Inferior parietal cortex (tissue), 1 donor: Measurements from ENCODE around the gene PRR7.
"Not testable (repeated sequence)": the region's sequence is repeated elsewhere in the genome, so short reads cannot be mapped to it uniquely, and the experiment has no call there.

ENCODE experiments used
- DNase-seq: peaks from one replicate; pipeline ENCODE4 v3.0.0-alpha.2; 2016; ENCODE audit errors: extremely low spot score

The PRR7 gene

GRCh38 chr5:177446200-177447065 is at the start of gene PRR7:
TSS of gene PRR7 (plus strand) at chr5:177446814. CDS start at chr5:177455068, 8,254 bp downstream.
- peak; percentile 60 for DNase-seq

GRCh38 chr5:177397875-177398390 is 48.7 kb upstream of the PRR7 start:
- no peak for DNase-seq

- no peak for DNase-seq
Observed at GRCh38 chr5:177399997-177400868, 46.4 kb upstream of the PRR7 start, which contains the start of gene PFN3. TSS of gene PFN3 (minus strand) at chr5:177400661. CDS start at chr5:177400576, 85 bp downstream.

GRCh38 chr5:177402271-177403043 is 44.2 kb upstream of the PRR7 start:
- peak; percentile 24 for DNase-seq

- no peak for DNase-seq
Observed at GRCh38 chr5:177403102-177403791, 43.4 kb upstream of the PRR7 start.

GRCh38 chr5:177403792-177404640 is 42.6 kb upstream of the PRR7 start:
- DNase-seq, result peak; percentile 73

GRCh38 chr5:177404641-177405179 is 41.9 kb upstream of the PRR7 start:
- no peak for DNase-seq

- no peak for DNase-seq
Observed at GRCh38 chr5:177405312-177405711, 41.3 kb upstream of the PRR7 start.

GRCh38 chr5:177405805-177406204 is 40.8 kb upstream of the PRR7 start:
- no peak for DNase-seq

GRCh38 chr5:177409043-177409801 is 37.4 kb upstream of the PRR7 start, which contains the start of gene F12:
TSS of gene F12 (minus strand) at chr5:177409564. CDS start at chr5:177409527, 37 bp downstream.
- DNase-seq, result no peak

- DNase-seq, result no peak
Observed at GRCh38 chr5:177410575-177410974, 36.0 kb upstream of the PRR7 start.

GRCh38 chr5:177412603-177413233 is 33.9 kb upstream of the PRR7 start:
- DNase-seq, result no peak

- no peak for DNase-seq
Observed at GRCh38 chr5:177414481-177414880, 32.1 kb upstream of the PRR7 start.

GRCh38 chr5:177417081-177417480 is 29.5 kb upstream of the PRR7 start:
- DNase-seq, result not testable (repeated sequence)

- DNase-seq, result no peak
Observed at GRCh38 chr5:177419046-177419445, 27.6 kb upstream of the PRR7 start.

GRCh38 chr5:177420472-177420871 is 26.1 kb upstream of the PRR7 start:
- not testable (repeated sequence) for DNase-seq

- DNase-seq, result no peak
Observed at GRCh38 chr5:177421062-177421798, 25.4 kb upstream of the PRR7 start.

GRCh38 chr5:177423671-177424070 is 22.9 kb upstream of the PRR7 start:
- DNase-seq, result no peak
